H1 (cell line): ENCODE results near the gene DCTN3. TPM values are rescaled to one million over a fixed set of nuclear protein-coding genes. Genes with fewer than 3 reads are reported as not detected.

ENCODE experiments used
- CTCF ChIA-PET: fragments of 300-600 bp; sonication (Branson Sonifier 250); formaldehyde crosslinking; loops from one replicate; lab custom pipeline; 2021; ENCODE audit not compliant: partially characterized antibody; lab: Charles Lee
- POLR2A ChIA-PET: fragments of 300-600 bp; sonication (Branson Sonifier 250); formaldehyde crosslinking; loops from one replicate; lab custom pipeline; 2021; ENCODE audit warnings: inconsistent platforms; ENCODE audit not compliant: partially characterized antibody; lab: Charles Lee
- DNase-seq, 2 experiments: peaks; one replicate each; pipeline versions ENCODE4 v3.0.0 to v3.0.0-alpha.2; 2010 to 2022; ENCODE audit warnings: low spot score in 2 of 2, low read depth in 1 of 2, mixed read lengths in 1 of 2
- FAIRE-seq: peaks from 2 replicates; lab custom pipeline; 2011; peaks lifted over from hg19 to GRCh38; lab: Jason Lieb, UNC
- H2AFZ ChIP-seq: 2 replicates; pipeline ENCODE4 v1.8.1; 2012; ENCODE audit warnings: low read length, inconsistent platforms
- H2AK5ac ChIP-seq: 2 replicates; pipeline ENCODE4 v1.6.1; 2013; ENCODE audit warnings: low read depth, low read length
- H2BK120ac ChIP-seq: replicated peaks from 2 replicates; pipeline ENCODE3; 2013; ENCODE audit warnings: low read depth, low read length, inconsistent platforms
- H2BK12ac ChIP-seq: 2 replicates; pipeline ENCODE4 v1.6.1; 2013; ENCODE audit warnings: low read depth, low read length
- H2BK15ac ChIP-seq: 2 replicates; pipeline ENCODE4 v1.6.1; 2013; ENCODE audit warnings: low read length
- H2BK20ac ChIP-seq: 2 replicates; pipeline ENCODE4 v1.6.1; 2013; ENCODE audit warnings: low read length
- H2BK5ac ChIP-seq: 2 replicates; pipeline ENCODE4 v1.6.1; 2013; ENCODE audit warnings: low read depth, low read length
- H3K14ac ChIP-seq: 2 replicates; pipeline ENCODE4 v1.6.1; 2013; ENCODE audit warnings: inconsistent platforms; ENCODE audit not compliant: insufficient read length
- H3K18ac ChIP-seq: 2 replicates; pipeline ENCODE4 v1.6.1; 2013; ENCODE audit warnings: low read length; ENCODE audit errors: extremely low read depth
- H3K23ac ChIP-seq: 2 replicates; pipeline ENCODE4 v1.6.1; 2013; ENCODE audit warnings: inconsistent platforms; ENCODE audit not compliant: insufficient read length
- H3K23me2 ChIP-seq: 2 replicates; pipeline ENCODE4 v1.6.1; 2013; ENCODE audit warnings: low read depth, low read length
- H3K27ac ChIP-seq: 2 replicates; pipeline ENCODE4 v1.6.1; 2011; ENCODE audit warnings: low read depth, low read length, inconsistent platforms
- H3K27me3 ChIP-seq, 4 experiments: replicated peaks in 1 of 4; 1 replicate in 1 of 4; 2 replicates in 3 of 4; pipeline versions ENCODE4 v1.6.1 to v1.8.1; 2011 to 2013; ENCODE audit warnings: low read length in 3 of 4, mild to moderate bottlenecking in 3 of 4, inconsistent platforms in 2 of 4, mixed read lengths in 2 of 4, moderate library complexity in 1 of 4; ENCODE audit not compliant: control insufficient read depth in 3 of 4, insufficient read depth in 3 of 4; ENCODE audit errors: extremely low read depth in 1 of 4
- H3K36me3 ChIP-seq, 4 experiments: 2 replicates each; pipeline versions ENCODE4 v1.6.1 to v1.8.1; 2011 to 2013; ENCODE audit warnings: mild to moderate bottlenecking in 4 of 4, low read length in 3 of 4, moderate library complexity in 2 of 4, control low read depth in 1 of 4, inconsistent platforms in 1 of 4; ENCODE audit not compliant: insufficient read depth in 4 of 4, control insufficient read depth in 2 of 4
- H3K4ac ChIP-seq: replicated peaks from 2 replicates; pipeline ENCODE3; 2013; ENCODE audit warnings: low read length, low read depth, mixed read lengths, inconsistent platforms; ENCODE audit not compliant: insufficient read length
- H3K4me1 ChIP-seq, 4 experiments: replicated peaks in 1 of 4; 1 replicate in 1 of 4; 2 replicates in 3 of 4; pipeline versions ENCODE4 v1.6.1 to v1.8.1; 2011 to 2013; ENCODE audit warnings: low read length in 3 of 4, inconsistent platforms in 2 of 4, mixed read lengths in 1 of 4; ENCODE audit not compliant: insufficient read depth in 4 of 4, control insufficient read depth in 3 of 4
- H3K4me2 ChIP-seq, 2 experiments: 2 replicates each; pipeline versions ENCODE4 v1.6.1 to v1.8.1; 2011 to 2013; ENCODE audit warnings: low read depth in 2 of 2, low read length in 2 of 2, control low read depth in 1 of 2, inconsistent platforms in 1 of 2, mild to moderate bottlenecking in 1 of 2; ENCODE audit not compliant: insufficient read depth in 1 of 2
- H3K4me3 ChIP-seq, 4 experiments: fragments of 200-600, 300-600 bp in 1 of 4; sonication (generic), shearing (Covaris generic), sonication (Bioruptor Twin) in 1 of 4; 2 replicates each; pipeline versions ENCODE4 v1.5.1 to v1.8.1; 2011 to 2016; ENCODE audit warnings: low read length in 4 of 4, low read depth in 3 of 4, control low read depth in 2 of 4, inconsistent platforms in 2 of 4, mild to moderate bottlenecking in 2 of 4, mixed read lengths in 1 of 4, moderate library complexity in 1 of 4; ENCODE audit not compliant: insufficient read depth in 2 of 4; ENCODE audit errors: extremely low read depth in 1 of 4
- H3K56ac ChIP-seq: replicated peaks from 2 replicates; pipeline ENCODE3; 2013; ENCODE audit warnings: low read depth, mild to moderate bottlenecking, mixed read lengths, low read length, inconsistent platforms; ENCODE audit not compliant: insufficient read length
- H3K79me1 ChIP-seq: 2 replicates; pipeline ENCODE4 v1.6.1; 2013; ENCODE audit warnings: low read depth, low read length, control low read depth
- H3K79me2 ChIP-seq, 2 experiments: 2 replicates each; pipeline versions ENCODE4 v1.6.1 to v1.8.1; 2012 to 2013; ENCODE audit warnings: low read length in 2 of 2, mild to moderate bottlenecking in 2 of 2, inconsistent platforms in 1 of 2; ENCODE audit not compliant: insufficient read depth in 2 of 2, control insufficient read depth in 1 of 2
- H3K9ac ChIP-seq, 4 experiments: replicated peaks in 1 of 4; 1 replicate in 1 of 4; 2 replicates in 3 of 4; pipeline versions ENCODE4 v1.6.1 to v1.8.1; 2011 to 2013; ENCODE audit warnings: low read depth in 3 of 4, low read length in 3 of 4, control low read depth in 2 of 4, mild to moderate bottlenecking in 2 of 4, moderate library complexity in 2 of 4, inconsistent platforms in 1 of 4; ENCODE audit errors: extremely low read depth in 1 of 4
- H3K9me3 ChIP-seq, 2 experiments: 2 replicates each; pipeline versions ENCODE4 v1.6.1 to v1.8.1; 2012 to 2013; ENCODE audit warnings: mild to moderate bottlenecking in 2 of 2, moderate library complexity in 2 of 2, control low read depth in 1 of 2, inconsistent platforms in 1 of 2, low read depth in 1 of 2, low read length in 1 of 2, mixed read lengths in 1 of 2; ENCODE audit not compliant: insufficient read depth in 2 of 2
- H4K20me1 ChIP-seq, 2 experiments: replicated peaks in 1 of 2; 2 replicates each; pipeline versions ENCODE3 to v1.8.1; 2011 to 2013; ENCODE audit warnings: inconsistent platforms in 2 of 2, low read length in 2 of 2, mild to moderate bottlenecking in 1 of 2; ENCODE audit not compliant: insufficient read depth in 2 of 2, control insufficient read depth in 1 of 2
- H4K5ac ChIP-seq: 2 replicates; pipeline ENCODE4 v1.6.1; 2013; ENCODE audit warnings: low read length, low read depth, mixed read lengths, inconsistent platforms; ENCODE audit not compliant: insufficient read length
- H4K8ac ChIP-seq: 2 replicates; pipeline ENCODE4 v1.8.0; 2013; ENCODE audit warnings: mild to moderate bottlenecking, moderate library complexity, low read length, inconsistent platforms; ENCODE audit not compliant: insufficient read depth; ENCODE audit errors: extremely low read depth
- H4K91ac ChIP-seq: replicated peaks from 2 replicates; pipeline ENCODE3; 2013; ENCODE audit warnings: low read length, mixed read lengths, inconsistent platforms; ENCODE audit not compliant: insufficient read length
- CBX5 ChIP-seq: fragments of 300-800, 300-1000 bp; sonication (generic); IDR thresholded peaks from 2 replicates; pipeline ENCODE4 v1.7.1; 2016; ENCODE audit warnings: antibody characterized with exemption, low read length, low read depth
- CREB1 ChIP-seq: IDR thresholded peaks from 2 replicates; pipeline ENCODE4 v1.6.1; 2012; ENCODE audit warnings: inconsistent platforms
- GTF2F1 ChIP-seq: IDR thresholded peaks from 2 replicates; pipeline ENCODE4 v1.6.1; 2012; ENCODE audit warnings: low read depth, low read length, improper control_type of control experiment, borderline replicate concordance
- HDAC2 ChIP-seq, 2 experiments: fragments of 300-600 bp in 1 of 2; sonication (generic) in 1 of 2; IDR thresholded peaks; 2 replicates each; pipeline ENCODE4 v1.6.1; 2011 to 2012; ENCODE audit warnings: low read depth in 2 of 2, low read length in 2 of 2, mild to moderate bottlenecking in 2 of 2, moderate library complexity in 2 of 2, borderline replicate concordance in 1 of 2, inconsistent platforms in 1 of 2
- NRF1 ChIP-seq: IDR thresholded peaks from 2 replicates; pipeline ENCODE4 v1.6.1; 2011; ENCODE audit warnings: mild to moderate bottlenecking, low read depth, low read length, improper control_type of control experiment
- SAP30 ChIP-seq: fragments of 300-600 bp; sonication (generic); IDR thresholded peaks from 2 replicates; pipeline ENCODE4 v1.7.1; 2012; ENCODE audit warnings: low read length, moderate library complexity, mild to moderate bottlenecking, inconsistent platforms; ENCODE audit not compliant: insufficient read depth, insufficient replicate concordance
- TAF1 ChIP-seq: IDR thresholded peaks from 2 replicates; pipeline ENCODE4 v1.6.1; 2011; ENCODE audit warnings: mild to moderate bottlenecking, low read depth, low read length
- TBP ChIP-seq: IDR thresholded peaks from 2 replicates; pipeline ENCODE4 v1.6.1; 2011; ENCODE audit warnings: low read depth, low read length, improper control_type of control experiment
- WGBS, 2 experiments: shearing (Covaris generic) in 1 of 2; methylation state at CpG; one replicate each; pipeline versions ENCODE4 v1.1.6 to v1.1.7; 2013 to 2015; ENCODE audit warnings: low lambda C conversion rate in 2 of 2, mixed read lengths in 2 of 2, inconsistent platforms in 1 of 2, low coverage in 1 of 2, missing lambda C conversion rate in 1 of 2; ENCODE audit not compliant: insufficient replicate concordance in 2 of 2, insufficient coverage in 1 of 2, insufficient read length in 1 of 2; ENCODE audit errors: extremely low coverage in 1 of 2, missing lambda C conversion rate in 1 of 2; 5-methylcytosine and 5-hydroxymethylcytosine counted together
- polyA plus RNA-seq, 7 experiments: library from polyadenylated mRNA; depleted of rRNA in 3 of 7; stranded (reverse) in 5 of 7; unstranded in 2 of 7; fragments of >200 nt in 5 of 7; fragments of 200-250 nt in 2 of 7; gene quantifications; 1 replicate in 5 of 7; 2 replicates in 1 of 7; 4 replicates in 1 of 7; pipeline versions ENCODE4 v1.2.1 to v1.2.3, GENCODE V29; 2011 to 2013; ENCODE audit warnings: missing spikeins in 2 of 7, mixed read lengths in 2 of 7
- total RNA-seq: library from RNA; stranded (reverse); fragmentation: NEBNext Ultra II Directional; extraction: Animal tissue kit (Norgen Biotek cat#: 25700); gene quantifications from 2 replicates; pipeline ENCODE4 v1.2.1, GENCODE V29; 2021
- TF ChIP-seq, protein P1 (sequence below): IDR thresholded peaks from 2 replicates; pipeline ENCODE4 v1.6.1; 2012; ENCODE audit warnings: inconsistent platforms

Gene DCTN3
- total and polyA plus RNA-seq, 2 of the 8 experiments (the other 6 are each of a cell fraction or from before 2014, with no cell fraction given) = 25.6 to 39.2 TPM

GRCh38 chr9:34565856-34566255 lies 54.4 kb downstream of the DCTN3 start:
- Histone ChIP-seq H2AFZ (no peak overlapping the region), H3K4ac (no peak overlapping the region), H2AK5ac (no peak overlapping the region), H4K20me1 (no peaks in the 10 kb centered on the region), H3K56ac (no peak overlapping the region), H4K5ac (no peak overlapping the region), H3K18ac (no peak overlapping the region), H2BK5ac (no peak overlapping the region)
- POLR2A ChIA-PET = no interaction called here
- no peak for FAIRE-seq
- TF ChIP-seq, protein P1, sequence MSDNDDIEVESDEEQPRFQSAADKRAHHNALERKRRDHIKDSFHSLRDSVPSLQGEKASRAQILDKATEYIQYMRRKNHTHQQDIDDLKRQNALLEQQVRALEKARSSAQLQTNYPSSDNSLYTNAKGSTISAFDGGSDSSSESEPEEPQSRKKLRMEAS = no peak
- TF ChIP-seq TAF1 (no peak), HDAC2 (IDR thresholded peaks at IDR 0.05; ENCODE audit: borderline replicate concordance in 1 of 2, low read depth in 2 of 2, low read length in 2 of 2) (no peak), CREB1 (no peak), TBP (no peak), NRF1 (no peak), CBX5 (no peak), GTF2F1 (no peak), SAP30 (no peak)
- TF ChIP-seq, all 59 proteins: peak for 0
- Histone ChIP-seq H2BK20ac (no peak overlapping the region), H3K4me3 (no peak overlapping the region), H3K4me1 (peaks cover 9 to 37% (median 15%) of the 10 kb centered on the region in 4 experiments), H3K23me2 (no peaks in the 10 kb centered on the region), H3K27ac (no peak overlapping the region), H4K8ac (no peak overlapping the region; the same call in 1 of the 2 replicates), H3K14ac (no peak overlapping the region), H3K79me1 (no peaks in the 10 kb centered on the region), H2BK15ac (no peak overlapping the region), H2BK120ac (no peak overlapping the region), H3K4me2 (no peak overlapping the region), H3K23ac (no peak overlapping the region), H3K9me3 (0 out of 4 replicates have a peak, but pooled peaks cover 0 to 3% of the 10 kb centered on the region in 2 experiments), H3K79me2 (no peaks in the 10 kb centered on the region), H4K91ac (peak overlapping the region; percentile 29), H3K36me3 (no peaks in the 10 kb centered on the region), H3K9ac (no peak overlapping the region), H3K27me3 (peaks cover 0 to 3% (median 3%) of the 10 kb centered on the region in 4 experiments; a peak in 3 of 7 replicates), H2BK12ac (no peak overlapping the region)
- no peak for DNase-seq
- CTCF ChIA-PET = interaction anchor here (0.8 to 11.9 kb wide), 8 partner anchors 17 to 127 kb away, joined by 3 to 214 read pairs (median 21); partner anchors contain the start of gene CNTFR
- 75% methylated on average over 3 of the region's 8 CpGs; no CpG with 5 or more reads in 1 of the 2 experiments for WGBS, 2 experiments
